GM12874 (cell line): ENCODE measurements around the gene ABCB9.

Source experiments
- CTCF ChIP-seq: IDR thresholded peaks from 2 replicates; pipeline ENCODE4 v1.5.1; 2011; ENCODE audit warnings: low read depth, mild to moderate bottlenecking, control low read depth, low read length, moderate library complexity; ENCODE audit not compliant: insufficient read depth

The ABCB9 gene

GRCh38 chr12:122965851-122966742 is at the start of gene ABCB9:
TSS of gene ABCB9 (minus strand) at chr12:122966463. CDS start at chr12:122960235, 6,228 bp downstream.
- TF ChIP-seq CTCF = no peak

GRCh38 chr12:123013185-123014095 is 47.2 kb upstream of the ABCB9 start:
- TF ChIP-seq CTCF = no peak

GRCh38 chr12:123011701-123012100 is 45.4 kb upstream of the ABCB9 start:
- no peak for TF ChIP-seq CTCF

- no peak for TF ChIP-seq CTCF
Observed at GRCh38 chr12:123010681-123011080, 44.4 kb upstream of the ABCB9 start.

GRCh38 chr12:123010110-123010509 is 43.8 kb upstream of the ABCB9 start:
- TF ChIP-seq CTCF = no peak

GRCh38 chr12:123006977-123007376 is 40.7 kb upstream of the ABCB9 start:
- TF ChIP-seq CTCF = no peak

GRCh38 chr12:123005081-123005626 is 38.9 kb upstream of the ABCB9 start:
- TF ChIP-seq CTCF = no peak
